ENCODE measurements around the gene KICS2. TPM values are rescaled to one million over a fixed set of nuclear protein-coding genes. Genes with fewer than 3 reads are reported as not detected.

KICS2 gene
- total and polyA plus RNA-seq, 9 of the 15 experiments (the other 6 are each of a cell fraction or from before 2014, with no cell fraction given), result 2.3 to 6.4 (median 5.5) TPM

DNA sequence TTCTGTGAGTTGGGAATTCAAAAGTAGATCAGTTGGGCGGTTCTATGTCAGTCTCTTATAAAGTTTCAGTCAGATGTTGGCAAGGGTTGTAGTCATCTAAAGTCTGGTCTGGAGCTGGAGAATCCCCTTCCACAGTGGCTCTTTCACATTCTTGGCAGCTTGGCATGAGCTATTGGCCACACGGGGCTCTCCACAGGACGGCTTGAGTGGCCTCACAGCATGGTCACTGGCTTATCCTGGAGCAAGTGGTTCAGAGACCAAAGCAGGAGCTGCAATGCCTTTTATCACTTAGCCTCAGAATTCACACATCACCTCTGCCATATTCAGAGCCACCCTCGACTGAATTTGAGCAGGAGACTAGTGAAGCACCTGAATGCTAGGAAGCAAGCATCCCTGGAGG lies 7.1 kb upstream of the KICS2 start:
- intact Hi-C loops (cut with micrococcal nuclease) (no loop called here), in situ Hi-C loops (cut with MboI) (no loop called here)
- H3K36me3 ChIP-seq (ENCODE audit: control insufficient read depth, insufficient read depth, low read length), result no peaks in the 10 kb centered on the region
- H4K20me1 ChIP-seq (replicated peaks; ENCODE audit: control insufficient read depth, insufficient read depth, low read length), result no peaks in the 10 kb centered on the region
- no peak overlapping the region for H3K27ac ChIP-seq (ENCODE audit: extremely low read depth, low read depth, low read length)
- ChIA-PET POLR2A (no interaction called here), CTCF (ENCODE audit: low intra/inter-chr PET ratio) (interaction anchor here (0.6 kb wide), 1 partner anchor 24 kb away, joined by 3 read pairs; no protein-coding TSS in a partner anchor)
- no peak overlapping the region for H3K4me3 ChIP-seq
- H2AFZ ChIP-seq (ENCODE audit: low read depth, low read length), result no peak overlapping the region
- H3K27me3 ChIP-seq (ENCODE audit: control insufficient read depth in 2 of 2, insufficient read depth in 2 of 2, low read length in 2 of 2), result peaks cover 9 to 10% of the 10 kb centered on the region in 2 experiments; a peak in 3 of 5 replicates
- H3K4me2 ChIP-seq (ENCODE audit: insufficient read depth, low read length), result no peak overlapping the region
- no peaks in the 10 kb centered on the region for H3K4me1 ChIP-seq (replicated peaks in 1 of 2; ENCODE audit: control insufficient read depth in 2 of 2, insufficient read depth in 2 of 2, low read length in 2 of 2)
- no peak for DNase-seq (ENCODE audit: extremely low read depth in 1 of 4, low spot score in 3 of 4)
- no peaks in the 10 kb centered on the region; the same call in 1 of the 2 replicates for H3K9me3 ChIP-seq (replicated peaks; ENCODE audit: control insufficient read depth, insufficient read depth, low read depth, low read length)
- H3K9ac ChIP-seq (ENCODE audit: insufficient read depth in 1 of 2, low read depth in 2 of 2, low read length in 2 of 2), result no peak overlapping the region
- no peaks in the 10 kb centered on the region for H3K79me2 ChIP-seq (ENCODE audit: control insufficient read depth, insufficient read depth, low read length)
- BruUV-seq (replicated peaks), result no TSS peak
- WGBS (ENCODE audit: insufficient coverage, low coverage, missing lambda C conversion rate), result 3% methylated on average over 4 of the region's 4 CpGs
- TF ChIP-seq CREM (IDR thresholded peaks at IDR 0.05; ENCODE audit: low read depth) (no peak), JUNB (CRISPR knock-in tag; conservative IDR thresholded peaks at IDR 0.05) (no peak), ERF (CRISPR knock-in tag; IDR thresholded peaks at IDR 0.05) (no peak), SMARCE1 (IDR thresholded peaks at IDR 0.05) (no peak), ZNF707 (CRISPR knock-in tag; conservative IDR thresholded peaks at IDR 0.05) (no peak), ZNF140 (CRISPR knock-in tag; IDR thresholded peaks at IDR 0.05) (no peak), RBM39 (optimal IDR thresholded peaks at IDR 0.05; ENCODE audit: low read depth, low read length) (no peak), ZNF354B (CRISPR knock-in tag; IDR thresholded peaks at IDR 0.05) (no peak), NR2C1 (IDR thresholded peaks at IDR 0.05) (no peak), NR2C1 (tag; IDR thresholded peaks at IDR 0.05) (no peak)
- TF ChIP-seq, protein P1, sequence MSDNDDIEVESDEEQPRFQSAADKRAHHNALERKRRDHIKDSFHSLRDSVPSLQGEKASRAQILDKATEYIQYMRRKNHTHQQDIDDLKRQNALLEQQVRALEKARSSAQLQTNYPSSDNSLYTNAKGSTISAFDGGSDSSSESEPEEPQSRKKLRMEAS (CRISPR knock-in tag; IDR thresholded peaks at IDR 0.05), result no peak
- TF ChIP-seq, protein P2, sequence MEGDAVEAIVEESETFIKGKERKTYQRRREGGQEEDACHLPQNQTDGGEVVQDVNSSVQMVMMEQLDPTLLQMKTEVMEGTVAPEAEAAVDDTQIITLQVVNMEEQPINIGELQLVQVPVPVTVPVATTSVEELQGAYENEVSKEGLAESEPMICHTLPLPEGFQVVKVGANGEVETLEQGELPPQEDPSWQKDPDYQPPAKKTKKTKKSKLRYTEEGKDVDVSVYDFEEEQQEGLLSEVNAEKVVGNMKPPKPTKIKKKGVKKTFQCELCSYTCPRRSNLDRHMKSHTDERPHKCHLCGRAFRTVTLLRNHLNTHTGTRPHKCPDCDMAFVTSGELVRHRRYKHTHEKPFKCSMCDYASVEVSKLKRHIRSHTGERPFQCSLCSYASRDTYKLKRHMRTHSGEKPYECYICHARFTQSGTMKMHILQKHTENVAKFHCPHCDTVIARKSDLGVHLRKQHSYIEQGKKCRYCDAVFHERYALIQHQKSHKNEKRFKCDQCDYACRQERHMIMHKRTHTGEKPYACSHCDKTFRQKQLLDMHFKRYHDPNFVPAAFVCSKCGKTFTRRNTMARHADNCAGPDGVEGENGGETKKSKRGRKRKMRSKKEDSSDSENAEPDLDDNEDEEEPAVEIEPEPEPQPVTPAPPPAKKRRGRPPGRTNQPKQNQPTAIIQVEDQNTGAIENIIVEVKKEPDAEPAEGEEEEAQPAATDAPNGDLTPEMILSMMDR (IDR thresholded peaks at IDR 0.05 in 2 of 3, conservative IDR thresholded peaks at IDR 0.05 in 1 of 3; ENCODE audit: insufficient read depth in 2 of 3, low read depth in 1 of 3, low read length in 3 of 3), result no peak
- TF ChIP-seq, protein P3, sequence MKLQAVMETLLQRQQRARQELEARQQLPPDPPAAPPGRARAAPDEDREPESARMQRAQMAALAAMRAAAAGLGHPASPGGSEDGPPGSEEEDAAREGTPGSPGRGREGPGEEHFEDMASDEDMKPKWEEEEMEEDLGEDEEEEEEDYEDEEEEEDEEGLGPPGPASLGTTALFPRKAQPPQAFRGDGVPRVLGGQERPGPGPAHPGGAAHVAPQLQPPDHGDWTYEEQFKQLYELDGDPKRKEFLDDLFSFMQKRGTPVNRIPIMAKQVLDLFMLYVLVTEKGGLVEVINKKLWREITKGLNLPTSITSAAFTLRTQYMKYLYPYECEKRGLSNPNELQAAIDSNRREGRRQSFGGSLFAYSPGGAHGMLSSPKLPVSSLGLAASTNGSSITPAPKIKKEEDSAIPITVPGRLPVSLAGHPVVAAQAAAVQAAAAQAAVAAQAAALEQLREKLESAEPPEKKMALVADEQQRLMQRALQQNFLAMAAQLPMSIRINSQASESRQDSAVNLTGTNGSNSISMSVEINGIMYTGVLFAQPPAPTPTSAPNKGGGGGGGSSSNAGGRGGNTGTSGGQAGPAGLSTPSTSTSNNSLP (IDR thresholded peaks at IDR 0.05; ENCODE audit: borderline replicate concordance, low read depth, low read length), result no peak
- FAIRE-seq, result no peak
- no peaks in the 10 kb centered on the region for H3K9me1 ChIP-seq (ENCODE audit: control insufficient read depth, insufficient read depth, low read length)
- ATAC-seq, result no peak

All from K562 (cell line).